Testis (tissue), 3 donors: ENCODE results near the gene CFAP410. TPM values are rescaled to one million over a fixed set of nuclear protein-coding genes. Genes with fewer than 3 reads are reported as not detected.

Experiments
- DNase-seq: peaks from one replicate; pipeline ENCODE4 v3.0.0-alpha.2; 2019
- H3K27ac ChIP-seq, 2 donors: fragments of 200-600 bp; sonication (generic); one replicate each; pipeline ENCODE4 v1.5.1; 2019
- H3K27me3 ChIP-seq: fragments of 200-600 bp; sonication (generic); one replicate; pipeline ENCODE4 v1.5.1; 2019
- H3K36me3 ChIP-seq: fragments of 200-600 bp; sonication (generic); one replicate; pipeline ENCODE4 v1.5.1; 2017; ENCODE audit warnings: low read depth; ENCODE audit errors: missing control alignments
- H3K4me1 ChIP-seq: fragments of 200-600 bp; sonication (generic); one replicate; pipeline ENCODE4 v1.5.1; 2019
- H3K4me3 ChIP-seq, 2 donors: fragments of 200-600 bp; sonication (generic); one replicate each; pipeline ENCODE4 v1.5.1; 2017 to 2019
- H3K9me3 ChIP-seq: fragments of 200-600 bp; sonication (generic); one replicate; pipeline ENCODE4 v1.5.1; 2017
- POLR2A ChIP-seq: fragments of 450-650 bp; IDR thresholded peaks from one replicate; pipeline ENCODE4 v1.6.1; 2017; ENCODE audit warnings: antibody characterized with exemption, mild to moderate bottlenecking, moderate library complexity
- WGBS, 2 donors: methylation state at CpG; one replicate each; pipeline ENCODE4 v1.1.5; 2018; 5-methylcytosine and 5-hydroxymethylcytosine counted together
- intact Hi-C: fragments of 100-400 bp; cut with DNase I; formaldehyde crosslinking; loops from one replicate; pipeline ENCODE4 v1.15.1; 2023; ENCODE audit warnings: low total_unique reads
- polyA plus RNA-seq: library from polyadenylated mRNA; stranded (reverse); fragments of 350-450 nt; fragmentation: Illumina TruSeq; extraction: RNeasy Lipid Tissue Mini Kit (QIAGEN cat#74804); gene quantifications from one replicate; pipeline ENCODE4 v1.2.3, GENCODE V29; 2014; ENCODE audit warnings: low read depth, low replicate concordance; ENCODE audit not compliant: insufficient read depth
- total RNA-seq, 2 donors: library from RNA; depleted of rRNA; stranded (reverse); fragments of >200 nt; gene quantifications; one replicate each; pipeline ENCODE4 v1.2.3, GENCODE V29; 2016
- TF ChIP-seq, protein P1 (sequence below), 3 experiments: fragments of 450-650 bp in 2 of 3; fragments of 200-600 bp in 1 of 3; sonication (generic) in 1 of 3; IDR thresholded peaks; one replicate each; pipeline ENCODE4 v1.5.1; 2016 to 2019; ENCODE audit warnings: antibody characterized with exemption in 3 of 3, mild to moderate bottlenecking in 2 of 3, moderate library complexity in 1 of 3

CFAP410 gene
- total and polyA plus RNA-seq, 3 donors from 2014 or later = 40.8 to 81.6 (median 71.7) TPM

DNA sequence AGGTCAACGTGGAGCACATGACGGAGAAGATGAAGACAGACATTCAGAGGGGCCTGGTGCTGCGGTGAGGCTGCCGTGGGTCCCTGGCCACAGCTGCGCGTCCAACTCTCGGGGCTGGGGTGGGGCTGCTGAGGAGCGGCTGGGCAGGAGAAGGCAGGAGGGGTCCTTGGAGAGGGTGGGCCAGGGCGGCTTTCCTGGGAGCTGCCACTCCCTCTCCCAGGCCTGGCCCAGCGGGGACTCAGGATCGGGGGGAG is 14.4 kb downstream of the CFAP410 start:
- Histone ChIP-seq H3K36me3 (no peaks in the 10 kb centered on the region), H3K9me3 (no peaks in the 10 kb centered on the region), H3K27ac (no peak overlapping the region), H3K27me3 (no peaks in the 10 kb centered on the region), H3K4me3 (no peak overlapping the region), H3K4me1 (peaks cover 3% of the 10 kb centered on the region)
- no peak for DNase-seq
- 83 to 91% methylated on average over 7 to 10 of the region's 11 CpGs for WGBS, 2 donors
- intact Hi-C loops = no loop called here
- TF ChIP-seq, protein P1, sequence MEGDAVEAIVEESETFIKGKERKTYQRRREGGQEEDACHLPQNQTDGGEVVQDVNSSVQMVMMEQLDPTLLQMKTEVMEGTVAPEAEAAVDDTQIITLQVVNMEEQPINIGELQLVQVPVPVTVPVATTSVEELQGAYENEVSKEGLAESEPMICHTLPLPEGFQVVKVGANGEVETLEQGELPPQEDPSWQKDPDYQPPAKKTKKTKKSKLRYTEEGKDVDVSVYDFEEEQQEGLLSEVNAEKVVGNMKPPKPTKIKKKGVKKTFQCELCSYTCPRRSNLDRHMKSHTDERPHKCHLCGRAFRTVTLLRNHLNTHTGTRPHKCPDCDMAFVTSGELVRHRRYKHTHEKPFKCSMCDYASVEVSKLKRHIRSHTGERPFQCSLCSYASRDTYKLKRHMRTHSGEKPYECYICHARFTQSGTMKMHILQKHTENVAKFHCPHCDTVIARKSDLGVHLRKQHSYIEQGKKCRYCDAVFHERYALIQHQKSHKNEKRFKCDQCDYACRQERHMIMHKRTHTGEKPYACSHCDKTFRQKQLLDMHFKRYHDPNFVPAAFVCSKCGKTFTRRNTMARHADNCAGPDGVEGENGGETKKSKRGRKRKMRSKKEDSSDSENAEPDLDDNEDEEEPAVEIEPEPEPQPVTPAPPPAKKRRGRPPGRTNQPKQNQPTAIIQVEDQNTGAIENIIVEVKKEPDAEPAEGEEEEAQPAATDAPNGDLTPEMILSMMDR (IDR thresholded peaks at IDR 0.05) = no peak
- no peak for TF ChIP-seq POLR2A

DNA sequence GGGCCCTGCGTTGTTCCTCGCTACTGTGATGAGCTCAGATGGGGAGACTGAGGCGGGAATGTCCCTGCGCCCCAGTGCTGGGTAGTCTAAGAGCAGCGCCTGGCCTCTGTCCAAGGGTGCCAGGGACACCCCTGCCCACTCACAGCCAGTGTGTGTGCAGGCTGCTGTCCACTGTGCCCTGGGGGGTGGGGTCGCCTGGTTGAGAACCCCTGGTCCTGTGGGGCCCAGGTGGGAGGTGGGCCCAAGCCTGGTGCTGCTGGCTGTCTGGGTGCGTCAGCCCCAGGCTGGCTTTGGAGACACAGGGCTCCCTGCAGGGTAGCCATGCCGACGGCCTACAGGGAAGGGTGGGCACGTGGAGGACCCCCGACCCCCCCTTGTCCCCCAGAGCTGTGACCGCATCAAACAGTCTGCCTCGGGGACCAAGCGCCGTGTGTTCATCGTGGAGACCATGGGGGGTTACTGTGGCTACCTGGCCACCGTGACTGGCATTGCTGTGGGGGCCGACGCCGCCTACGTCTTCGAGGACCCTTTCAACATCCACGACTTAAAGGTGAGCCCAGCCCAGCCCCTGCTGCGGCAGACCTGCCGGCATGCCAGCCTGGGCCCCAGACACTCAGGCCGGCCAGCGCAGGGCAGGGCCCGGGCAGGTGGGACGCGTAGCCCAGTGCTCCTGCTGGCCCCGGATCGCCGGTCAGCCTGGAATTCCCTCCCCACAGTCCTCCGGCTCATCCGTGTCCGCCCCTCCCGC is 14.9 kb downstream of the CFAP410 start:
- Histone ChIP-seq H3K27ac (no peak overlapping the region), H3K9me3 (no peaks in the 10 kb centered on the region), H3K4me3 (no peak overlapping the region), H3K36me3 (no peaks in the 10 kb centered on the region), H3K4me1 (peaks cover 3% of the 10 kb centered on the region), H3K27me3 (no peaks in the 10 kb centered on the region)
- intact Hi-C loops = no loop called here
- no peak for DNase-seq
- TF ChIP-seq POLR2A = no peak
- TF ChIP-seq, protein P1 (IDR thresholded peaks at IDR 0.05) = no peak
- 87 to 92% methylated on average over 6 to 37 of the region's 37 CpGs for WGBS, 2 donors

DNA sequence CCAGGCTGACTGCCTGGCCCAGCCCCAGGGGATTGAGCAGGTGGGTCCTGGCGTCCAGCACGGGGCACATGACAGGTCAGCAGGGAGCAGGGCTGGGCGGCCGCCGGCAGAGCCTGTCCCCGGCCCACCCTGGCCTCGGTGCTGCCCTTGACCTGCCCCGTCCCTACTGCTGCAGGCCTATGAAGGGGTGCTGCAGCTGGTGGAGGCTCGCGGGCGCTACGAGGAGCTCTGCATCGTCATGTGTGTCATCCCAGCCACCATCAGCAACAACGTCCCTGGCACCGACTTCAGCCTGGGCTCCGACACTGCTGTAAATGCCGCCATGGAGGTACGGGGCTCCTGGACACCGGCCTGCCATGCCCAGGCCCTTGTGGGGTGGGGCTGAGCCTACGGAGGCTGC is 15.6 kb downstream of the CFAP410 start:
- no peak for DNase-seq
- Histone ChIP-seq H3K27ac (no peak overlapping the region), H3K27me3 (no peaks in the 10 kb centered on the region), H3K4me3 (no peak overlapping the region), H3K36me3 (no peaks in the 10 kb centered on the region), H3K4me1 (peaks cover 3% of the 10 kb centered on the region), H3K9me3 (no peaks in the 10 kb centered on the region)
- intact Hi-C loops = no loop called here
- TF ChIP-seq, protein P1 (IDR thresholded peaks at IDR 0.05) = no peak
- no peak for TF ChIP-seq POLR2A
- WGBS, 2 donors = 85 to 87% methylated on average over 9 to 13 of the region's 20 CpGs

DNA sequence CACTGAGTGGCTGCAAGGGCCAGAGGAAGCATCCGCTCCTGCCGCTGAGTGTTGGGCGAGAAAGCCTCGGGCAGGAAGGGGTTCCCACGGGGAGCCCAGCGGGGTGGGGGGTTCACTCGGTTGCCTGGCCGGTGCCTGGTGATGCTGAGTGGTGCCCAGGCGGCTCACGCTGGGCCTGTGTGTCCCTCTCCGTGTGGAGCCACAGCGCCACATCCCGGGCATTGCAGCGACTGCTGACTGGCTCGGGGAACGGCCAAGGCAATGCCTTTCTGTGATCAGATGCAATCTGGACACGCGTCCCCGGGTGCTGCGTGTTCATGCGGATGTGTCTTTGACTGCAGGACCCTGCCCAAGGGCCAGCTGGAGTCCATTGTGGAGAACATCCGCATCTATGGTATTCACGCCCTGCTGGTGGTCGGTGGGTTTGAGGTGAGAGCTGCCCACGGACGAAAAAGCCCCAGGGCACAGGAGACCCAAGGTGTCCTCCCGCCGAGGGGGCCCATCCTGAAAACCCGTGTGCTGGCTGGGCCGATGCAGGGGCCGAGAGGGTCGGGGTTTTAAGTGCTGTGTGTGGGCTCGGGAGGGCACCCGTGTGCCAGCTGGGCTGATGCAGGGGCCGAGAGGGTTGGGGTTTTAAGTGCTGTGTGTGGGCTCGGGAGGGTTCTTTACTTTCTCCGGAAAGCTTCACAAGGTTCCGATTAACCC is 16.4 kb downstream of the CFAP410 start:
- WGBS, 2 donors = 93 to 97% methylated on average over 15 to 38 of the region's 38 CpGs
- Histone ChIP-seq H3K4me1 (peaks cover 3% of the 10 kb centered on the region), H3K27me3 (no peaks in the 10 kb centered on the region), H3K4me3 (no peak overlapping the region), H3K27ac (no peak overlapping the region), H3K9me3 (no peaks in the 10 kb centered on the region), H3K36me3 (no peaks in the 10 kb centered on the region)
- TF ChIP-seq POLR2A = no peak
- TF ChIP-seq, protein P1 (IDR thresholded peaks at IDR 0.05) = no peak
- intact Hi-C loops = no loop called here
- DNase-seq = no peak
